Type B pancreatic cell (in vitro differentiated cells): ENCODE measurements around the gene RNF152. TPM values are rescaled to one million over a fixed set of nuclear protein-coding genes. Genes with fewer than 3 reads are reported as not detected.
"Not testable (repeated sequence)": the region's sequence is repeated elsewhere in the genome, so short reads cannot be mapped to it uniquely, and the experiment has no call there.

Experiments
- DNase-seq: peaks from one replicate; pipeline ENCODE4 v3.0.0; 2021; ENCODE audit warnings: mixed read lengths; ENCODE audit not compliant: unreplicated experiment; ENCODE audit errors: extremely low spot score
- H3K27ac Mint-ChIP-seq: 2 replicates; pipeline ENCODE4 v1.8.0; 2021; ENCODE audit warnings: mild to moderate bottlenecking, mixed read lengths
- H3K27me3 Mint-ChIP-seq: 2 replicates; pipeline ENCODE4 v1.8.0; 2021; ENCODE audit warnings: mixed read lengths
- H3K36me3 Mint-ChIP-seq: 2 replicates; pipeline ENCODE4 v1.8.0; 2021; ENCODE audit warnings: mixed read lengths
- H3K4me1 Mint-ChIP-seq: one replicate; pipeline ENCODE4 v1.8.0; 2021; ENCODE audit warnings: mixed read lengths; ENCODE audit not compliant: unreplicated experiment
- H3K4me3 Mint-ChIP-seq: 2 replicates; pipeline ENCODE4 v1.8.0; 2021; ENCODE audit warnings: mild to moderate bottlenecking, mixed read lengths
- H3K9me3 Mint-ChIP-seq: 2 replicates; pipeline ENCODE4 v1.8.0; 2021; ENCODE audit warnings: mixed read lengths
- CTCF ChIP-seq: fragments of 200-600 bp; sonication (generic); conservative IDR thresholded peaks from 2 replicates; pipeline ENCODE4 v1.5.0; 2021; ENCODE audit warnings: antibody characterized with exemption, mild to moderate bottlenecking
- total RNA-seq: library from RNA; stranded (reverse); gene quantifications from 2 replicates; pipeline ENCODE4 v1.2.1, GENCODE V29; 2021; ENCODE audit warnings: low replicate concordance

The RNF152 gene
- total RNA-seq, 1 donor from 2014 or later, result 23.6 TPM

DNA sequence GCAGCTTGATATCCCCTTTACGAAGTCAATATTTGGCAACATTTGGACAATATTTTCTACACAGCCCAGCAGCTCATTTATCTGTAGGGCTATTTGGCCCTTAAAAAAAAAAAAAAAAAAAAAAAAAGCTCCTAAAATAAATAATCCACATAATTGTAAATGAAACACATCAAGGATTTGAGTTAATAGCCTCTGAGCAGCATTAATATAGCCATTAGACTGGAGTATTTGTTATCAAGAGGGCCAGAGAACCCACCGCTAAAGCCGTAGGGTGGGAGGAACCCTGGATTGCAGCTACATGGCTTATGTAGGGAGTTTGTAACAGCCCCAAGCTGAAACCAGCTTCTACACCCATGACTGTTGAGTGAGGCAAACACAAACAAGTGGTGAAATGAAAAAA, 84.5 kb downstream of the RNF152 start:
- Mint-ChIP-seq H3K4me1 (no peaks in the 10 kb centered on the region), H3K4me3 (no peak overlapping the region), H3K27ac (no peak overlapping the region), H3K9me3 (peaks cover 6% of the 10 kb centered on the region), H3K36me3 (peaks cover 7% of the 10 kb centered on the region), H3K27me3 (no peaks in the 10 kb centered on the region)
- TF ChIP-seq CTCF, result no peak
- DNase-seq, result no peak

GRCh38 chr18:61803393-61803792, 89.4 kb downstream of the RNF152 start:
- no peak overlapping the region for H3K4me3 Mint-ChIP-seq
- peaks cover 8% of the 10 kb centered on the region for H3K4me1 Mint-ChIP-seq
- TF ChIP-seq CTCF, result no peak
- H3K36me3 Mint-ChIP-seq, result no peaks in the 10 kb centered on the region
- peaks cover 12% of the 10 kb centered on the region for H3K9me3 Mint-ChIP-seq
- no peak overlapping the region for H3K27ac Mint-ChIP-seq
- no peaks in the 10 kb centered on the region for H3K27me3 Mint-ChIP-seq
- DNase-seq, result no peak

GRCh38 chr18:61797696-61798590, 94.9 kb downstream of the RNF152 start:
- H3K36me3 Mint-ChIP-seq, result no peaks in the 10 kb centered on the region
- no peak for DNase-seq
- no peak overlapping the region for H3K27ac Mint-ChIP-seq
- TF ChIP-seq CTCF, result no peak
- H3K27me3 Mint-ChIP-seq, result no peaks in the 10 kb centered on the region
- peaks cover 13% of the 10 kb centered on the region for H3K4me1 Mint-ChIP-seq
- no peak overlapping the region for H3K4me3 Mint-ChIP-seq
- H3K9me3 Mint-ChIP-seq, result peaks cover 6% of the 10 kb centered on the region

- no peaks in the 10 kb centered on the region for H3K9me3 Mint-ChIP-seq
- no peak for TF ChIP-seq CTCF
- no peak overlapping the region for H3K27ac Mint-ChIP-seq
- no peak overlapping the region for H3K4me3 Mint-ChIP-seq
- H3K4me1 Mint-ChIP-seq, result peaks cover 7% of the 10 kb centered on the region
- DNase-seq, result no peak
- H3K27me3 Mint-ChIP-seq, result no peaks in the 10 kb centered on the region
- H3K36me3 Mint-ChIP-seq, result no peaks in the 10 kb centered on the region
Observed at GRCh38 chr18:61791031-61791430, 101.8 kb downstream of the RNF152 start.

GRCh38 chr18:61787011-61787670, 105.7 kb downstream of the RNF152 start:
- H3K4me1 Mint-ChIP-seq, result peaks cover 16% of the 10 kb centered on the region
- H3K9me3 Mint-ChIP-seq, H3K27ac Mint-ChIP-seq: not testable (repeated sequence)

GRCh38 chr18:61785588-61785987, 107.2 kb downstream of the RNF152 start:
- no peak for TF ChIP-seq CTCF
- H3K27me3 Mint-ChIP-seq, result no peaks in the 10 kb centered on the region
- H3K4me1 Mint-ChIP-seq, result peaks cover 8% of the 10 kb centered on the region
- no peaks in the 10 kb centered on the region for H3K36me3 Mint-ChIP-seq
- peaks cover 4% of the 10 kb centered on the region for H3K9me3 Mint-ChIP-seq
- H3K27ac Mint-ChIP-seq, result no peak overlapping the region
- H3K4me3 Mint-ChIP-seq, result no peak overlapping the region
- no peak for DNase-seq

More at GRCh38 chr18:61787011-61787670, 105.7 kb downstream of the RNF152 start:
- DNase-seq, H3K27me3 Mint-ChIP-seq, H3K36me3 Mint-ChIP-seq, H3K4me3 Mint-ChIP-seq: not testable (repeated sequence)
